Mesendoderm (in vitro differentiated cells): ENCODE results near the gene TTPAL.

Source experiments
- DNase-seq: peaks from one replicate; pipeline ENCODE4 v3.0.0; 2013
- H2AK5ac ChIP-seq: 2 replicates; pipeline ENCODE4 v1.6.1; 2013; ENCODE audit warnings: low read length, inconsistent platforms
- H2BK120ac ChIP-seq: 2 replicates; pipeline ENCODE4 v1.6.1; 2013; ENCODE audit warnings: low read depth, mild to moderate bottlenecking, low read length, moderate library complexity, mixed read lengths
- H2BK15ac ChIP-seq: replicated peaks from 2 replicates; pipeline ENCODE4 v1.6.1; 2013; ENCODE audit warnings: low read depth, mild to moderate bottlenecking, moderate library complexity
- H2BK5ac ChIP-seq: 2 replicates; pipeline ENCODE4 v1.6.1; 2013; ENCODE audit warnings: low read length, inconsistent platforms
- H3K18ac ChIP-seq: 2 replicates; pipeline ENCODE4 v1.6.1; 2013; ENCODE audit warnings: mild to moderate bottlenecking, low read length, mixed read lengths
- H3K23ac ChIP-seq: one replicate; pipeline ENCODE4 v1.6.1; 2013; ENCODE audit warnings: low read length
- H3K27ac ChIP-seq: 2 replicates; pipeline ENCODE4 v1.5.1; 2013; ENCODE audit warnings: low read depth, mild to moderate bottlenecking, inconsistent platforms, low read length, moderate library complexity
- H3K27me3 ChIP-seq: 2 replicates; pipeline ENCODE4 v1.6.1; 2013; ENCODE audit warnings: low read length, control low read depth, mild to moderate bottlenecking, inconsistent platforms; ENCODE audit not compliant: insufficient read depth, poor library complexity
- H3K36me3 ChIP-seq: 2 replicates; pipeline ENCODE4 v1.6.1; 2013; ENCODE audit warnings: low read length, inconsistent platforms; ENCODE audit not compliant: control insufficient read depth, insufficient read depth
- H3K4ac ChIP-seq: one replicate; pipeline ENCODE4 v1.6.1; 2013; ENCODE audit warnings: low read depth, mild to moderate bottlenecking, low read length, moderate library complexity
- H3K4me1 ChIP-seq: 2 replicates; pipeline ENCODE4 v1.6.1; 2013; ENCODE audit warnings: low read depth, low read length, inconsistent platforms; ENCODE audit not compliant: control insufficient read depth
- H3K4me2 ChIP-seq: 2 replicates; pipeline ENCODE4 v1.6.1; 2013; ENCODE audit warnings: low read length
- H3K4me3 ChIP-seq: 2 replicates; pipeline ENCODE4 v1.5.1; 2013; ENCODE audit warnings: mild to moderate bottlenecking, low read length
- H3K56ac ChIP-seq: one replicate; pipeline ENCODE4 v1.6.1; 2013; ENCODE audit warnings: low read length
- H3K79me1 ChIP-seq: 2 replicates; pipeline ENCODE4 v1.6.1; 2013; ENCODE audit warnings: low read length, inconsistent platforms
- H3K79me2 ChIP-seq: 2 replicates; pipeline ENCODE4 v1.6.1; 2013; ENCODE audit warnings: mild to moderate bottlenecking, low read length; ENCODE audit not compliant: control insufficient read depth, insufficient read depth
- H3K9ac ChIP-seq: 2 replicates; pipeline ENCODE4 v1.6.1; 2013; ENCODE audit warnings: low read length, inconsistent platforms
- H4K5ac ChIP-seq: one replicate; pipeline ENCODE4 v1.6.1; 2013; ENCODE audit warnings: low read length
- H4K8ac ChIP-seq: one replicate; pipeline ENCODE4 v1.6.1; 2013; ENCODE audit warnings: low read depth, mild to moderate bottlenecking, control low read depth, low read length, moderate library complexity
- WGBS: extraction: QIAGEN DNeasy Blood & Tissue Kit; methylation state at CpG from one replicate; pipeline ENCODE4 v1.1.7; 2013; ENCODE audit warnings: low lambda C conversion rate, missing lambda C conversion rate; ENCODE audit not compliant: insufficient coverage; ENCODE audit errors: extremely low coverage; 5-methylcytosine and 5-hydroxymethylcytosine counted together

TTPAL gene

GRCh38 chr20:44438782-44439181 lies 36.9 kb upstream of the TTPAL start:
- Histone ChIP-seq H3K79me2 (no peaks in the 10 kb centered on the region), H3K4me1 (peaks cover 1% of the 10 kb centered on the region), H3K9ac (no peak overlapping the region), H3K27ac (no peak overlapping the region), H3K36me3 (no peaks in the 10 kb centered on the region), H3K79me1 (no peaks in the 10 kb centered on the region), H4K8ac (no peak overlapping the region), H4K5ac (no peak overlapping the region), H3K18ac (no peak overlapping the region), H3K27me3 (no peaks in the 10 kb centered on the region), H2BK5ac (no peak overlapping the region), H3K23ac (no peak overlapping the region), H3K4me3 (no peak overlapping the region), H2BK120ac (no peak overlapping the region), H2AK5ac (no peak overlapping the region), H2BK15ac (no peak overlapping the region), H3K56ac (no peak overlapping the region), H3K4ac (no peak overlapping the region), H3K4me2 (no peak overlapping the region)
- no CpG with 5 or more reads among the region's 4 CpGs for WGBS
- DNase-seq: no peak

- no peak for DNase-seq
- Histone ChIP-seq H2BK15ac (no peak overlapping the region), H3K4ac (no peak overlapping the region), H3K36me3 (no peaks in the 10 kb centered on the region), H4K8ac (no peak overlapping the region), H3K79me2 (no peaks in the 10 kb centered on the region), H3K4me3 (no peak overlapping the region), H4K5ac (no peak overlapping the region), H3K23ac (no peak overlapping the region), H3K79me1 (no peaks in the 10 kb centered on the region), H3K4me1 (peaks cover 1% of the 10 kb centered on the region), H3K27ac (no peak overlapping the region), H3K4me2 (no peak overlapping the region), H2BK5ac (no peak overlapping the region), H3K56ac (no peak overlapping the region), H2AK5ac (no peak overlapping the region), H3K9ac (no peak overlapping the region), H3K27me3 (no peaks in the 10 kb centered on the region), H3K18ac (no peak overlapping the region), H2BK120ac (no peak overlapping the region)
- WGBS: no CpG with 5 or more reads among the region's 2 CpGs
These were observed 36.4 kb upstream of the TTPAL start for GRCh38 chr20:44439318-44439717.

GRCh38 chr20:44442298-44443070 lies 33.2 kb upstream of the TTPAL start:
- Histone ChIP-seq H3K79me2 (no peaks in the 10 kb centered on the region), H3K4me2 (no peak overlapping the region), H2AK5ac (no peak overlapping the region), H2BK5ac (no peak overlapping the region), H2BK120ac (no peak overlapping the region), H3K56ac (peak overlapping the region; percentile 65), H3K4me1 (peaks cover 1% of the 10 kb centered on the region), H3K4ac (no peak overlapping the region), H3K18ac (no peak overlapping the region), H3K36me3 (no peaks in the 10 kb centered on the region), H4K8ac (no peak overlapping the region), H3K27ac (no peak overlapping the region), H3K27me3 (no peaks in the 10 kb centered on the region), H3K23ac (no peak overlapping the region), H2BK15ac (no peak overlapping the region), H3K79me1 (no peaks in the 10 kb centered on the region), H3K9ac (no peak overlapping the region), H3K4me3 (no peak overlapping the region), H4K5ac (no peak overlapping the region)
- no peak for DNase-seq
- no CpG with 5 or more reads among the region's 12 CpGs for WGBS

GRCh38 chr20:44445742-44446710 lies 29.6 kb upstream of the TTPAL start:
- WGBS: no CpG with 5 or more reads among the region's 6 CpGs

GRCh38 chr20:44447827-44448419 lies 27.8 kb upstream of the TTPAL start:
- Histone ChIP-seq H3K4ac (no peak overlapping the region), H3K56ac (no peak overlapping the region), H2BK5ac (no peak overlapping the region), H3K27ac (no peak overlapping the region), H4K5ac (no peak overlapping the region), H3K4me3 (no peak overlapping the region), H3K23ac (no peak overlapping the region), H2AK5ac (no peak overlapping the region), H3K27me3 (no peaks in the 10 kb centered on the region), H3K79me2 (no peaks in the 10 kb centered on the region), H3K9ac (no peak overlapping the region), H4K8ac (no peak overlapping the region), H3K4me2 (no peak overlapping the region), H2BK15ac (no peak overlapping the region), H3K4me1 (peaks cover 1% of the 10 kb centered on the region), H3K18ac (no peak overlapping the region), H2BK120ac (no peak overlapping the region), H3K79me1 (no peaks in the 10 kb centered on the region), H3K36me3 (no peaks in the 10 kb centered on the region)
- WGBS: no CpG with 5 or more reads among the region's 3 CpGs
- no peak for DNase-seq

More at GRCh38 chr20:44445742-44446710, 29.6 kb upstream of the TTPAL start:
- no peak overlapping the region for H3K4me2 ChIP-seq
- no peak overlapping the region for H3K9ac ChIP-seq
- no peaks in the 10 kb centered on the region for H3K36me3 ChIP-seq
- no peak overlapping the region for H3K56ac ChIP-seq
- no peaks in the 10 kb centered on the region for H3K79me2 ChIP-seq
- no peak overlapping the region for H3K23ac ChIP-seq
- H2BK15ac ChIP-seq: no peak overlapping the region
- no peak overlapping the region for H4K8ac ChIP-seq
- H3K27me3 ChIP-seq: no peaks in the 10 kb centered on the region
- H3K18ac ChIP-seq: no peak overlapping the region
- no peak overlapping the region for H3K4ac ChIP-seq
- H3K4me1 ChIP-seq: peaks cover 1% of the 10 kb centered on the region
- DNase-seq: no peak
- H3K27ac ChIP-seq: no peak overlapping the region
- no peak overlapping the region for H4K5ac ChIP-seq
- H2AK5ac ChIP-seq: no peak overlapping the region
- no peak overlapping the region for H2BK120ac ChIP-seq
- no peaks in the 10 kb centered on the region for H3K79me1 ChIP-seq
- H2BK5ac ChIP-seq: no peak overlapping the region
- no peak overlapping the region for H3K4me3 ChIP-seq
